Umbilical cord (tissue), 2 donors: Measurements from ENCODE around the gene TACC3. TPM values are rescaled to one million over a fixed set of nuclear protein-coding genes. Genes with fewer than 3 reads are reported as not detected.

Source experiments
- DNase-seq: peaks from one replicate; pipeline ENCODE4 v3.0.0-alpha.2; 2015; ENCODE audit warnings: low spot score
- total RNA-seq: library from RNA; depleted of rRNA; stranded (reverse); fragments of >200 nt; gene quantifications from one replicate; pipeline ENCODE4 v1.2.3, GENCODE V29; 2014; ENCODE audit warnings: low replicate concordance; ENCODE audit not compliant: insufficient read depth

Gene TACC3
- total RNA-seq, 1 donor from 2014 or later, result 12.0 TPM

GRCh38 chr4:1772853-1773538, 51.7 kb downstream of the TACC3 start:
- peak; percentile 65 for DNase-seq

- no peak for DNase-seq
Observed at GRCh38 chr4:1773754-1774153, 52.4 kb downstream of the TACC3 start.

DNA sequence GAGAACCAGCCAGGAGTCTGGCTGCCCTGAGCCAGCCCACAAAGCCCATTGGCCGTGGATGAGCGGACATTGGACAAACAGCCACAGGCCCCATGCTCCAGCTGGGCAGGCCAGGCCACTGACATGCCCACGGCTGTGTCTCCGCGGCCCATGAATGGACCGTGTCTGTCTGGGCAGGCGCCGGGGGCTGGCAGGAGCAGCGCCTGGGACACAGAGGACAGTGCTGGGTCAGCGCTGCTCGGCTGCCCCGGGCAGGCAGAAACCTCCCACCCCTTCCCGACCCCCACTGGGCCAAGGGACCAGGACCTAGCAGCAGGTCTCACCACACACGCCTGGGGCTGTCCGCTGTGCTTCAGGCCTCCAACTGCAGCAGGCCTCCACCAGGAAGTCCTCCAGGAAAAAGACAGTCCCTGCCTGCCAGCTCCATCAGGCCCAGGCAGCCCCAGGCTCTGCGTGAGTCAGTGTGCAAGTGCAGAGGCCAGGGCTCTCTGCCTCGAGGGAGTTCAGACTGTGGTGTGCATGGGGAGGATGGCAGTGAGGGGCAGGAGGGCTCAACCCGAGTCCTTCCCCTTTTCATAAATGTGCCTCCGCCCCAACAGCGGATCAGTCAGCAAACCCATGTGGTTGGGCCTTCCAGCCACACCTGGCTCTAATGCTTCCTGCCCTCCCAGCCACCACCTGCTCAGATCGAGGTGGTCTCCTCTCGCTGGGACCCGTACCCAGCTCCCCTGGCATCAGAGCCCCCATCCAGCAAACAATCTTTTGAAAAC, 54.6 kb downstream of the TACC3 start:
- DNase-seq, result no peak

GRCh38 chr4:1776521-1777161, 55.3 kb downstream of the TACC3 start:
- no peak for DNase-seq

DNA sequence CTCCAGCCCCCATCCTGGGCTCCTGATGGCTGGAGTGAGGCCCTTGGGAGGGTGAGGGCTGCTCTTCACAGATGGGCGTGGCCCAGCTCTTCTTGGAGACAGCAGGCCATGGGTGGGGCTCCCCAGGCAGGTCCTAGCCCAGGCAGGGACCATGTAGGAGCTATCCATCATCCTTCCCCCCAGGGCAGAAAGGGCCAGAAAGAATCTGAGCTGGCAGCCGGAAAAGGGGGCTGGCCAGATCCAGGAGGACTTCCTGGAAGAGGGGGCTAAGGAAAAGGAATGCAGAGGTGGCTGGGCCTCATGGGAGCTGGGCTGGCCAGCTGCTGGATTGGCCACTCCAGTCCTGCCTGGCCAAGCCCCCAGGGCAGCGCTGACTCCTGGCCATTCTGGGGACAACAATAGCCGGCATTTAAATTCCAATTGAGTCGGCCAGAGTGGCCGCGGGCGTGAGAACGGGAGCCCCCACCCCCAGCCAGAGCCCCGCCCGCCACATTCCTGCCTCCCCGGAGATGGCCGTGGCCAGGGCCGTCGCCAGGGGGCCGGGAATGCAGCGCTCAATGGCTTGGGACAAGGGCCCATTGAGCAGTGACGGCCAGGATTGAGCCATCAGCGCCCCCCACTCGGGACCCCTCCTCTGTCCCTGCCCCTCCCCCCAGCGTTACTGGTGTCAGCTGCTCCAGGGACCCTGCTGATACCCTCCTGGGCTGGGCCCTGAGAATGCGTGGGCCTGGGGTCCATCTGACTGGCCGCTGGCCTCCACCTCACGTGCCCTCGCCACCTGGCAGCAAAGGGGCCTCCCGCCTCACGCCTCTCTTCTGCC, 56.7 kb downstream of the TACC3 start:
- peak; percentile 77 for DNase-seq

DNA sequence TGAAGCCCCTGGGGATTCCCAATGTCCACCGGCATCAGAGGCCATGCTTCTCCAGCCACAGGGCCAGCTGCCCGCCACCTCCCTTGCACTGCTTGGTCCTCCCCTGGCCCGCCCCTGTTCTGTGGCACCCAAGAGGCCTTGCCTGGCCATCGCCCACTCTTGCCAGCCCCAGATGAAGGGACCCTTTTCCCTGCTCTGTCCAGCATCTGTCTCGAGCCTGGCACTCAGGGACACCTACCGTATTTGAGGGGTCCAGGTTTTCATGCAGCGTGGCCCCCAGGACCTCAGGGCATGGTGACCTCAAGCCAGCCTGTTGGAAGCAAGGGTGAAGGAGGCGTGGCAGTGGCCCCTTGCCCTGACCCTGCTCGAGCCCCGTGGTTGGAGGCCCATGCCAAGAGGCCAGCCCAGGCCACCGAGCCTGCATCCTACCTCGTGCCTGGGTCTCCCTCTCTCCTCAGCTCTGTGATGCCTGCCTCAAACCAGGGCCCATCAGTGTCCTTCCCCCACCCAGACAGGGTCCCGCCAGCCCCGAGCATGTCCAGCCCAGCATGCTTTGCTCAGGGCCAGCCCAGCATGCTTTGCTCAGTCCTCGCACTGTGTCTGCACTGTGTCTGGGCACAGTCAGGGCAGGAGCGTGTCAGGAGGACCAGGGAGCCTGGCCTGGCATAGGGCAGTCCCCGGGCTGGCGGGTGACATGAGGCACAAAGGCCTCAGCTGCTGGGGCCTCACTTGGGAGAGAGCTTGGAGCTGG, 57.5 kb downstream of the TACC3 start:
- no peak for DNase-seq

DNA sequence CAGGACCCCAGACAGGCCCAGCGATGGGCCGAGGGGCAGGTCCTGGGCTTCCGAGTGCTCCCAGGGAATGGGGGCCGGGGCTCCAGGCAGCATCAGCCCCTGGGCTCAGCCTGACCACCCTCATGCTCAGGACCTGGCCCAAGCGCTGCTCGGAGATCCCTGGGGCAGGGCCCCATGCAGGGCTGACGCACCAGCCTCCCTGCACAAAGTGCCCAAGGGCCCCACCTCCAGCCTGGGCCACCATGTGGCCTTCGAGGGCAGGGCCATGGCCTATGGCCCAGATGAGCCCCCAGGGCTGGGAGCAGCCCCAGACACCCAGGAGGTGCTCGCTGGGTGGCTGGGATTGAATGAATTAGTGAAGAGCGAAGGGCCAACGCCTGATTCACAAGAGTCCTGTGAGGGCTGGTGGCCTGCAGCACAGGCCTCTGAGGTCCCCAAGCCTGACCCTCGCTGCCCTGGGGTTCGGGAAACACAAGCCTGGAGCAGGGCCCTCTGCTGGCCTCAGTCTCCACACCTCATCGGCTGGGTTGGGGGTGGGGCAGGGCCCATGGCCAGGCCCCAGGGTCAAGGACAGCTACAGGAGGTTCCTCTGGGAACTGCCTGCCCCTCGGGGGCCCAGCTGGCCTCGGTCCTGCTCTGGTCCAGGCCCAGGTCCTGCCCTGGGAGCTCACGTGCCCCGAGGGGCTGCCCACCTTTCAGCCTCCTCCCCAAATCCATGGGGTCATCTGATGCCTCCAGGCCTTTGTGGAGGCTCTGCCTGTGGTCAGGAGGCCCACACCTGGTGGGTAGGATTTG, 58.5 kb downstream of the TACC3 start:
- DNase-seq, result no peak

GRCh38 chr4:1780435-1780834, 59.1 kb downstream of the TACC3 start:
- DNase-seq, result no peak

GRCh38 chr4:1783015-1783414, 61.7 kb downstream of the TACC3 start:
- DNase-seq, result peak; percentile 75

- no peak for DNase-seq
Observed at GRCh38 chr4:1783970-1784369, 62.6 kb downstream of the TACC3 start.

GRCh38 chr4:1784395-1784788, 63.1 kb downstream of the TACC3 start:
- no peak for DNase-seq

GRCh38 chr4:1784789-1785591, 63.7 kb downstream of the TACC3 start:
- DNase-seq, result peak; percentile 87

DNA sequence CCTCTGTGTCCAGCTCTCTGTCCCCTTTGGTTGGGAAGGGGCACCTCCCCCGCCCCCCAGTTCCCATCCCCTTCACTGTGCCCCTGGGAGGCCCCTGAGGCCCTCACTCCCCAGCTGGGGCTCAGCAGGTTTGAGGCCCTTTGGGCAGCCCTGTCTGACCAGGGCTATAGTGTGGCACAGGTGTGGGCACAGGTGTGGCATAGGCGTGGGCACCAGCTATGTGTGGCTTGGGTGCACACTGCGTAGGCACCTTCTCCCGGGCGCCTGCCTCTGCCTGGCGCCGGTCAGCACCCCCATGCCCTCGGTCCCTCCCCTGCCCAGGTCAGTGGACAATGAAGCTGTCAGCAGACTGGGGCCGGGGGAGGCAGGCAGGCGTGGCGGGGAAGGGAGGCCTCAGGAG, 64.3 kb downstream of the TACC3 start:
- no peak for DNase-seq

DNA sequence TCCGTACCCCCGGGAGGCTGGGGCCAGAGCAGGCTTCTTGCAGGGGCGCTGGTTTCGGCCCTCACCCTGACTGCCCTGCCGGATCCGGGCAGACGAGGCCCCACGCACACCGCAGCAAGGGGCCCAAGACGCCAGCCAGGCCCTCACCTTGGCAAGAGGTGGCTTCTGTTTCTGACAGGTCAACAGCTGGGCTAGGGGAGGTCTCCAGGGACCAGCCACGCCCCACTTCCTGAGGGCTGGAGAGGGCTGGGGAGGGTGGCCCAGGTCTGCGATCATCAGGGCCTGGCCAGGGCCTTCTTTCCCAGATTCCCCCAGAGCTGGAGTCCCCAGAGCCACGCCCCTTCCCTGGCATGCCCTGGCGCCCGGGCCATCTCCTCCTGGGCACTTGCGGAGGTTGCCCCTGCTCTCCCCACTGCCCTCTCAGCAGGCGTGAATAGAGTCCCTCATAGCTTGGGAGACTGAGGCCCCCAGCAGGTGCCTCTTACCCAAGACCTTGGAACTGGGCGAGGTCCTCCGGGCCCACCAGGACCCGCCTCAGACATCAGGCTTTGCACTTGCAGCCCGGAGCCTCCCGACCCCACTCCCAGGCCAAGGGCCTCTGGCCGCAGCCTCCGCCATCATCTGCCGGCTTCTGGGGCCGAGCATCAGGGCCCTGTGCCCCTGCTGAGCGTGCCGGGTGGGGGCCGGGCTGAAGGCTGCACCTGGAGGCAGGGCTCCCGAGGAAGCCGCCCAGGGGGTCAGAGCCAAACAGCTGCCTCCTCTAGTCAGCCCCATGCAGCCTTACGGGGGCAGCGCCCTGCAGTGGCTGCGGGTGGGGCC, 65.4 kb downstream of the TACC3 start:
- DNase-seq, result no peak

DNA sequence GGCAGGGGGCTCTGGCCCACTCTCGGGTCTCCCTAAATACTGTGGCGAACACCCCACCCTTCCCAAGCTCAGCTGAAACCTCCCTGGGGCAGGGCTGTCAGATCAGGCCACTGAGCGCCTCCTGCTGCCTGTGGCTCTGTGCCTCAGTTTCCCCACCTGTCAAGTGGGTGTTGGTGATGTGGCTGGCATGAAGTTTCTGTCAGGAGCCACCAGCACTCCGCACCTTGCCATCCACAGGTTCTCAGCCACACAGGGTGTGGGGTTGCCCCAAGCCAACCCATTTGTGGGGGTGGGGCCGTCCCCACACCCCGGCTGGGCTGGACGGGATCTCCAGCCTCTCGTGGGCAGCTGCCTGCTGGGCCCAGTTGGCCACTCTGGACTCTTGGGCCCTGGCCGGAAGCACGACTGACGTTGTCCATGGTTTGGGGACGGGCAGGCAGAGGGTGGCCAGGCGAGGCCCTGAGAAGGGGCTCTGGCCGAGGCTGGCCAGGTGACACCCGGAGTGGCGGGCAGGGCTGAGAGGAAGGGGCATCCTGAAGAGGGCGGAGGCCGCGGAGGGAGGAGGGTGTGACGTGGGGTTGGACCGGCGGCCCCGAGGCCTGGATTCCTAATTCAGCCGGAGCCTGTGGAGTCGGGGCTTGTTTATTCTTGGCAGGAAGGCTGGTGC, 66.2 kb downstream of the TACC3 start:
- DNase-seq, result no peak

GRCh38 chr4:1788254-1788973, 67.1 kb downstream of the TACC3 start:
- DNase-seq, result no peak

GRCh38 chr4:1789552-1789951, 68.2 kb downstream of the TACC3 start:
- DNase-seq, result no peak
